GM19468 (cell line): ENCODE results near the gene CLINT1.
A peak's percentile ranks its signal among the peaks of the same experiment; 100 is the strongest.

Source experiments
- ATAC-seq: cut with Tn5 transposase; IDR thresholded peaks from one replicate; pipeline ENCODE4 v1.9.1; 2021; ENCODE audit warnings: mild to moderate bottlenecking, moderate library complexity, moderate number of reproducible peaks; ENCODE audit not compliant: unreplicated experiment; ENCODE audit errors: extremely low read depth

CLINT1 gene

DNA sequence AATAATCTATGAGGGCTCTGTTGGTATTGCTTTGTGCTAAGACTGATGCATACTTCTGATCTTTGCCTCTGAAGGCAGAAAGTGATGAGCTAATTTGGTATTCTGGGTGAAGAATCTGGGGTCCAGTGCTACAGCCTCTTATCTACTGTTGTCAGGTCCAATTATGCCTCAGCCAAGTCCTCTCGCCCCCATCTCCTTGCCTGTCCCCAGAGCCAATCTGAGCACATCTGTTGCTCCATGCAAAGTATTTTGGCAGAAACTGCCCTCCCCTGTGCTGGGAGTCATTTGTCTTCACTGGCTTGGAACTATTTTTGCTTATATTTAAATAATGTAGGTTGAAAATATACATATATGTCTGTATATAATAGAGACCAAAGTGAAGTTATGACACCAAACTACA lies 92.0 kb downstream of the CLINT1 start:
- no peak for ATAC-seq

GRCh38 chr5:157766442-157766841 lies 92.5 kb downstream of the CLINT1 start:
- ATAC-seq: no peak

DNA sequence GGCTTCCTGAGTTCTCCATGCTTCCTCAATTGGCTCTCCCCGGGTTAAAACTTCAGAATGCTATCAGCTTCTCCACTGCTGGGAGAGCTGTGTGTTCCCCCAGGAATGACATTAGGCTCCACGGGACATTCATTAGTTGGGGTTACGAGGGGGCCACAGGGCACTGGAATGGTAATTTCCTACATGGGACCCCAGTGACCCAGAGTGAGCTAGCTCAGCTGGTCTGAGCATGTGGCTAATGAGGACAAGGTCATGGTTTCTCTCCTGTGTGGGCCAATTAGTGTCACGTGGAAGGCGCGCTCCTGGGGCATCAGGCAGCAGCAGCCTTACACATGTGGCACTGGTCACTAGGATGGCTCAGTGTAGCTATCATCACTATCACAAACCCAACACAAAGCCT lies 94.4 kb downstream of the CLINT1 start:
- ATAC-seq: no peak

DNA sequence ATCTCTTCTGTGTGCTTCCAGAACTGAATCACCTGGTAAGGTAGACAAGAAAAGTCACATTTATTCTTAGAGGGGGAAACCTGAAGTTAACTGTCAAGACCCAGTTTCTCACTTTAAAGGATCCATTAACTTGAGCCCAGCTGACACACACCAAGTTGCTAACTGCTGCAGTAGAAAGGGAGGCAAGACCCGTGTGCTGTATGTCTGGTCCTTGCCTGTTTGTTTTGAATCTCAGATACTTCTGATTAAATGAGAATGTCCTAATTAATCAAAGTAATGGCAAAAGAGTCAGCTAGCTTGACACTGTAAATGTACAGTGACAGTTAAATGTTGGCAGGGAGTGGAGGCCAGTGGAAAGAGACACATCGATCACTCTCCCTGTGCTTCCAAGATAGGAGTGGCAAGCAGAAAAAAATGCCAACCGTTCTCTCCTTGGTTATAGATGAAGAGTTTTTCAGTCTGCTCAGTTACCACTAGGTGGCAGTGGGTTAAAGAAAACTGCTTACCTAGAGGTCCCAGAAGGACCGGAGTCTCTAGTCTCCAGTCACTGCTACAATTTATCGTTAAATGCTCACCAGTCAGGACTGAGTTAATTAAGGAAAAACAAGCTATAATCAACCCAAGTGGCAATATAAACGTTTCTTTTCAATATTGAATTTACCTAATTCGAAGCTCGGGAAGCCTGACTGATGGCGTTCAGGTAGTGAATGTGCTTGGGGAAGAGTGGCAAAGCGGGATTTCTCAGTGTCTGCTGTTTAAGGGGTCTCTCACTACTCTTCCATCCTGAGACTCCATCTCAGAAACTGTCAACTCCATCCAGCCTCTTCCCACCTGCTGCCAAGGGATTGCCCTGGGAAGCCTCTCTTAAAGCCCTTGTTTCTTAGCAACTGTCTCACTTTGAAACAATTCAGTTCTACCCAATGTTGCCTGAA lies 97.0 kb downstream of the CLINT1 start:
- ATAC-seq: no peak

DNA sequence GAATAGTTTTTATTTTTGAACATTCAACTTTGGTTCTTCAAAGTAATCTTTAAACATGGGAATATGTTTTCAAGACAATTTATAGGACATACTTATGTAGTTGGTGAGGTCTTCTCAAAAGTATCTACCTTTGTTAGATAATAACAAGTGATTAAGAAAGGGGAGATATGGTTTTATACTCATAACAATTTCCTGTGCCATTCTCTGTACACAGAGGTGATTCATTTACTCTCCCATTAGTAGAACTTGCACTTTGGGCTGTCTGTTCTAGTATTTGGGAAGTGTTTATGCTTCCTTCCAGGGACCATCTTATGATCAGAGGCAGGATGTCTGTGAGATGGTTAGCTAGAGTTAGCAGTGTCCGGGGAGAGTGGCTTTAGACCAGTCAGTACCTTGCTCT lies 100.2 kb downstream of the CLINT1 start:
- no peak for ATAC-seq

DNA sequence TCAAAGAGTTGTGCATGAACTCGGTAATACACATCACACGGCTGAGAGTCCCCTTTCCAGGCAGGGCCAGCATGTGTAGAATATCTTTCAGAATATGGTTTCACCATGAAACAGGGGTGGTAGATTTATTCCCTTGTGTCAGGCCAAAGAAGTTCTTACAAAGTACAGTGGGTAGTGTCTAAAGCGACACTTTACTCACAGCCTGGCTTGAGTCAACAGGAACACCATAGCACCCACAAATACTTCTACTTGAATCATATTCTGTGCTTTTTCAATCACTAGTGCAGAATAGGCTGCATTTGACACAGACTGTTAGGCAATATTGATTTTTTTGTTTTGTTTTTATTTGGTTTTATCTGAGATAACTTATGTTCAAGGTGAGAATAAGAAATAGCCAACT lies 102.8 kb downstream of the CLINT1 start:
- no peak for ATAC-seq

GRCh38 chr5:157750320-157750719 lies 108.6 kb downstream of the CLINT1 start:
- no peak for ATAC-seq

DNA sequence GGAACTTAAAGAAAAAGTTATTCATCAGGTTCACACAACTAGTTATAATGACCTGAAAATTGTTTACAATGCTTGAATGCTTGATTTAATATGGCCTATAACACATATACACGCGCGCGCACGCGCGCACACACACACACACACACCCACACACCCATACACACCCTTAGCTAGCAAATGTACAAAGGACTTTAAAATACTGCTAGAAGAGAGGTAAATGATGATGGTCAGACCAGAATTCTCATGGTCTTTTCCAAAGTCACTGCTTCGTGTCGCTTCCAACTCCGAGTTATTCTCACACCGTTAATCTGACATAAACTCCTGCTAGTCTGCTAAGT lies 109.5 kb downstream of the CLINT1 start:
- no peak for ATAC-seq

DNA sequence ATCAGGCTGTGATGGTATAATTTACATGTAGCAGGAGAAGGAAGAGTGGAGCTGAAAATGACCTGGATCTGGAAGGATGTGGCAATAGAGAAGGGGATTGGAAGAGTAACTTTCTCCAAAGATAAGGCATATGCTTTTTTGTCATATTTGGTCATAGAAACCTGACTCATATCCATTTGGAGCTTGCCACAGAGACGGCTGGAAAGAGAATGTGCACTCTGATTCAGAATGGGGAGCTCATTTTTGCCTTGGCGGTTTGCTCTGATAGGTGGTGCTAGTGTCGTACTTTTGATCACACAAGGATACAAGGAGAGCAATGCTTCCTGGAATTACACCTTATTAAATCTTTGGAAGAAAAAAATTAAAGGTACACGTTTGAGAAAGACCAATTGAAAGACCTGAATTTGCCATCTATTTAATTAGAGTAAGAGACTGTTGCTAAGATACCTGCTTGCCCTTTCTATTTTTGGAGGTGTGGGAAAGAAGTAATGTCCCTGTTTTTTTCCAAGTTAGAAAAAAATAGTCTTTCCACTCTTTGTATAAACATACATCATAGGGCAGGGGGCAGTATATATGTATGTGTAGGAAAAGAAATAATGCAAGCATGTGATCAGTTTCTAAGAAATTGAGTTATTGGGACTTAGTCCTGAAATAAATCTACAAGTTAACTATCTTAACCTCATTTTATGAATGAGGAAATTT lies 110.0 kb downstream of the CLINT1 start:
- no peak for ATAC-seq

GRCh38 chr5:157747766-157748700 lies 110.9 kb downstream of the CLINT1 start:
- ATAC-seq: no peak

- ATAC-seq: no peak
These were observed 111.7 kb downstream of the CLINT1 start for GRCh38 chr5:157747173-157747740.

- ATAC-seq: no peak
These were observed 113.9 kb downstream of the CLINT1 start for GRCh38 chr5:157745041-157745456.

- ATAC-seq: no peak
These were observed 114.6 kb downstream of the CLINT1 start for GRCh38 chr5:157744051-157745011.

DNA sequence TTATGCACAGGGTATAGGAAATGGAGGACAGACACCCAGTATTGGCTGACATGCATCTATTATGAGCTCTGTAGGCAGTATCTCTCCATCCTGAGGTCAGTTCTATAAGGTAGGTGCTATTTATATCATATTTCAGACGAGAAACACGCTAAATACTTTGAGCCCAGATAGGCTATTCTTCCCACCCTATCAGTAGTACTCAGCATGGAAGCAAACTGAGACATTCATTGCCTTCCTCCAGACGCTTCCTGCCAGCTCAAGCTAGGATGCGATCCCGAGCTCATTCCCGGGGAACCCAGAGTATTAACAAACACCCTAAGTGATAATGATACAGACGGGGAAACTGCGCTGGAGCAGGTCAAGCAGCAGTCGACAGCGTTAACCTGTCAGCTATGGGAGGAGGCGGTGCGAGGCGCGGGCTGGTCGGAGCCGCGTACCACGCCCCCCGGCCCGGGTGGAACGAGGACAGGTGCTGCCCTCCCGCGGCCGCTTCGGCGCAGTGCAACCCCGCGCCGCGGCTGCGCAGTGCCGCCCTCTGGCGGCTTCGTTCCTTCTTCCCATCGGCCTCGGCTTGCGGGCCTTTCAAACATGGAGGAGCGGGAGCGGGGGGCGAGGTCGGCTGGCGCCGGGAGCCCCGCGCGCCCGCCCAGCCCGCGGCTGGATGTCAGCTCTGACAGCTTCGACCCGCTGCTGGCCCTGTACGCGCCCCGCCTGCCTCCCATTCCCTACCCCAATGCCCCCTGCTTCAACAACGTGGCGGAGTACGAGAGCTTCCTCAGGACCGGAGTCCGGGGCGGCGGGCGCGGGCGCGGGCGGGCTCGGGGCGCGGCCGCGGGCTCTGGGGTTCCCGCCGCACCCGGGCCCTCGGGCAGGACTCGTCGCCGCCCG lies 115.5 kb downstream of the CLINT1 start, which contains the start of gene LSM11:
TSS of gene LSM11 (plus strand) at position 550 of the 888 bp plus-strand sequence. CDS start at position 589, 39 bp downstream.
- peak; percentile 90 for ATAC-seq

- ATAC-seq: no peak
These were observed 117.8 kb downstream of the CLINT1 start for GRCh38 chr5:157741131-157741530.

DNA sequence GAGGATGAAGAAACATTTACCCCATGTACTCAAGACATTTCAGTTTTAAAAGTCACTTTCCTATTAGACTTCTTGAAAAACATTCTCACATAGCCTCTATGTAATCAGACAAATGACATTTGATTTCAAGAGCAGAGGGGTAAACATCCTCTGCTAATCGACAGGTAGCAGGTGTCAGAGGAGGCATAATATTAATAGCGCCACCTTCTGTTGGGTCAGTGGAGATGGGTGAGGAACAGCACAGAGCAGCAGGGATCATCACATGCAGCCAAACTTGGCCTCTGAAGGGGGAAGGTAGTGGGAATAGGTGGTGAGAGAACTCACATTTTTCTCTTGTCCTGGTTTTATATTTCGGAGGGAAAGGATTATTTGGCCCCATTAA lies 118.7 kb downstream of the CLINT1 start:
- ATAC-seq: no peak

DNA sequence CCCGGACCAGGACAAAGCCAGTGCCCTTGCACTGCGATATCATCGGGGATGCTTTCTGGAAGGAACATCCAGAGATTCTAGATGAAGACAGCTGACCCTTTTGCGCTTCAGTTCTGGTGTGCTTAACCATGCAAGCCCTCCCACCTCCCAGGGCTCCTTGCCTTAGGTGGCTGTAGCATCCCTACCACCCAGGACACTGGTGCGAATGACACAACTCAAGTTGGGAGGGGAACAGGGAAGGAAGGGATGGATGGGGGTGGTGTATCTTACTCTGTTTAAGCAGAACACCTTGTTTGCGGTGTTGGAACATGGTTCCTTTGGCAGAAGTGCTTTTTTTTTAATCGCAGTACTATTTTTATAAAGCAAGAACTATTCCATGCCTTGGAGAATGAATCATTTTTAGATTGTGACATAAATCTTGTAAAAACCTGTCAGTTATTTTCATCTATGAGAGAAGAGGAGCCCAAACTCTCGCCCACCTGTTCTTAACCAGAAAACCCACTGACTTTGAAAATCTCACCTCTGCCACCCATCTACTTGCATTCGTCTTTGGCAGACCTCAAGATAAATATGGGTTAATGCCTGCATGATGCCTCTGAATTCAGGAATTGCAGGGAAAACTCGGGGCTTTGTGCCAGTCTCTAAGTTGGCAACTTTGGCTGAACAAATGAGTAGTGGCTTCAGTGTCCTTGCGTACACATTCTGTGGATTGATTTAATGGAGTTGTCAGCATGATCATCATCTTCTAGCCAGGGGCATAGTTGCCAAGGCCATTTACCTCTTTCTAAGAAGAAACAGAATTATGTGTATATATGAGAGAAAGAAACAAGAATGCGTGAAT lies 119.3 kb downstream of the CLINT1 start:
- no peak for ATAC-seq
